ENCODE data around the gene MXRA5.
"Not testable (repeated sequence)": the region's sequence is repeated elsewhere in the genome, so short reads cannot be mapped to it uniquely, and the experiment has no call there.

Gene MXRA5

DNA sequence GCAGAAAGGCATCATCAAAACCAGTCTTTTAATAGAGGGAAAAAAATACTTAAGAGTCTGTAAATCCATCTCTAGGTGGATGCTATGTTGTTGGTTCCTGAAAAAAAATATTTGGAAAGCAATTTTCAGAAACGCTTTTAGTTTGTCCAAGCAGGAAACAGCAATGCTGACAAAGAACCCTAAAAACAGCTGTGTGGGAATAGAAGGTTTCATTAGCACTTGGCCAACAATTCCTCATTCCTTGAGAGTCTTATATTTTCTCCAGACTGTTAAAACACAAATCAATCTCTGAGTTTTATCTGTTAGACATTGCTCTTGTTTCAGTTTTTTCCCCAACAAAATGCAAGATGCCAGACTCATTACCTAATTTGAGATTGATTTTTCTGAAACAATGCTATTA lies 6.4 kb downstream of the MXRA5 start:
- no peak for DNase-seq

DNA sequence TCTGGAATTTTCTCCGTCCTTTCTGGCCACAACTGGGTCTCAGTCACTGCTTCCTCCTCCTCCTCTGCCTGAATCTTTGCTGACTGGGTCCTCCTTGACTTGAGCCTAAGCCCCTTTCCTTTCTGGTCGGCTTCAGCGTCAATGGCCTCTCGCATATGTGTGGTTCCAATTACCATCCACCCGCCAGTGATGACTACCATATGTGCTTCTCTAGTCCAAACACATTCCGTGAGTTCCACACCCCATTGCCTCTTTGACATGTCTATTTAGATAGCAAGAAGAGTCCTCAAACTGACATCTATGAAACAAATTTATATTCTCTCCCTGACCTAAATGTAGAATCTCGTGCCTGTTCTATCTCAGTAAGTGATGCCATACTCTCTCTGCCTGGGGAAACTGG lies 19.8 kb downstream of the MXRA5 start:
- no peak for DNase-seq

DNA sequence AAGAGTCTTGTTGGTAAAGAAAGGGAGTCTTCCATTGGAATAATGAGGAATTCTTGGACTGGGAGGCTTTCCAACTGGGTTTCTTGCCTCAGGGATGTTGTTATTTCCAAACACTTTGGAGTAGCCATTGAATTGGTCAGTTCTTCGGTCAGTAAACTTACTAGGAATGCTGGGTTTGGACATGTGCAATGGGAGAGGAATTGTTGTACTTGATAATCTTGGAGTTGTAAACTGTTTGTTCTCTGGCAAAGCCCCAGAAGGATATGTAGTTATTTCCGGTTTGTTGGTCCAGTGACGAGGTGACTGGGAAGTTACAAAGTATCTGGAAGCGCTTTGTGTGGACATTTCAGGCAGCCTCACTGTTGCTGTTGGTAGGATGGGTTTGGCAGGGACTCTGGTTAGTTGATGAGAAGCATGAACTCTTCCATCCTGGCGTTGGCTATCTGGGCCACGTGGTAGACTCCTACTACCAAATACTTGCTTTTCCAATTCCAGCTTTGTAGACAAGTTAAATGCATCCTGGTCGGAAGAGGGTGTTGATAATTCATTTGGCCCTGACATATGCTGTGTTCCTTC lies 25.9 kb downstream of the MXRA5 start:
- no peak for DNase-seq

DNA sequence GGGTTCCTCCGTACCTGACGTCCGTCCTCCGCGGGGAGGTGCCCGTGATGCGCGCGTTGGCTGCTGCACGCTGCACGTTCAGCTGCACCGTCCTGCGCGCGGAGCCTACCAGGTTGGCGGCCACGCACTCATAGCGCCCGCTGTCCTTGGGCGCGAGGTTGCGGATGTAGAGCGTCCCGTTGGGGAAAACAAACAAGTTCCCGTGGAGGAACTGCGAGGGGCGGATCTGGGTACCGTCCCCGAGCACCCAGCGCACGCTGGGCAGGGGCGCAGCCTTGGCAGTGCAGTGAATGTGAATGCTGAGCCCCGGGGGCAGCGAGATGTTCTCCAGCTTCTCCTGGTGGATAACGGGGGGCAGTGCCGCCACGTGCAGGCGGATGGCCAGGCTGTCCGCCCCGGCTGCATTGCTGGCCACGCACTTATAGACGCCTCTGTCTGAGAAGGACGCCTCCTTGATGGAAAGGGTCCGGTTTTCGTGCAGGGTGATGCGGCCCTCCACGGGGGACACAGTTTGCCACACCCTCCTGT lies 29.2 kb downstream of the MXRA5 start:
- DNase-seq: no peak

DNA sequence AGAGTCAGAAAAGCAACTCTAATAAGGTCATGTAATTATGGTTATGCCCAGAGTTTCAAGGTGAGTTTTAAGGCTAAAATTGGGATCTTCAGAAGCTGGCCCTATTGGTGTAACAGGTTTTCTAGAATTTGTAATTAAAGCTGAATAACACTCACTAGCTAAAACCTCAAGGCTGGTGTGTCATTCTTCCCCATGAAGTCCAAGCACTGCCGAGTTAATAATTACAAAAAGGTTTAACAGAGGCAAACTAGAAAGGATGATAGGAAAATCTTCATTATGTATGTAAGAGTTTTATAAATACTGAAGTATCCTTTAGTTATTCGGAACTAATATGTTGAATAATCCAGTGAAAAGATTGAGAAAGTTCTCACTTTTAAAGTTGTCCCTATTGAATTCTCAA lies 34.3 kb downstream of the MXRA5 start:
- no peak for DNase-seq

DNA sequence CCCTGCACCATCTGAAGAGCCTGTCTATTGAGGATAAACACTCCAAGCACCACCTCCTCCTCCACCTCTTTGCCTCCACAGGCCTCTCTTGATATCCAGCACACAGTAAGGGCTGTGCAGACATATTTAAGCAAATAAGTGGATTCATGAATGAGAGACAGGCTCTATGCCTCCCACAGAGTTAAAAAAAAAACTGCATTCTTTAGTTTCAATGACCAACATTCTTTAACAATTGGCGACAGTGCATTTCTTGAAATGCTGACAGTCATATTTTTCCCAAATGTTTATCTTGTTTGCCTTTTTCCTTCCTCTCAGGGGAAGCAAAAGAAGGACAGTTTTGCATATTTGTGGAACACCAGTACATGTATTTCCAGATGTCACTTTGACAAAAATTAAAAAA lies 38.6 kb downstream of the MXRA5 start:
- no peak for DNase-seq

DNA sequence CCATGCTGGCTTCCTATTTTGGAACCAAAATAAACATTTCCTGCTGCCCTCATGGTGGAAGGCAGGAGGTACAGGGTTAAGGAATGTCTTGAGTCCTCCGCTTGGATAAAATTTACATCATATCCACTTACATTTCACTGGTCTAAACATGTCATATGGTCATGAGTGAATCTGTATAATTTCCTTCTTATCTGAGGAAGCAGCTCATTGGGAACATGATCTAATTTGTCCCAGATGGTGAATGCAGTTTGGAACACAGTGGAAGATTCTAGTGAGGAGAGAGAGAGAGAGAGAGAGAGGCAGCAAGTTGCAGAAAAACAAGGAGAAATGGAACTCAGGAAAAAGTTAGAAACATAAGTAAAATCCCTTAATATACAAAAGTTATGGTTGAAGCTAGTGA lies 46.8 kb downstream of the MXRA5 start:
- no peak for DNase-seq

DNA sequence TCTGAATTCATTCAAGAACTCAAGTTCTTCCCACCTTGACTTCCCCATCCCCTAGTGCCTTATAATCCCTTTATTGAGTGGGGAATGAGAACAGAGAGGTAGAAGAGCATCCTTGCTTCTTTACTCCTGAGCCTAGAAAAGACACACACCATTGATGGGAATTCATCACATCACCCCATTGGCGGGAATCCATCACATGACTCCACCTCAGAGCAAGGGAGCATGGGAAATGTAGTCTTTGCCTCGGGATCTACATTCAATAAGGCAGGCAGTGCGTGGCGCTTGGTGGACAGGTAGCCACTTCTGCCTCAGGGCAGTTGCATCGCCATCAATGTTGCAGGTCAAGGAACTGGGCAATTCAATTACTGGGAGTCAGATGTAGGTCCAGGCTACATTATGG lies 50.7 kb downstream of the MXRA5 start:
- DNase-seq: peak in 1 of 2 experiments; percentile 0

DNA sequence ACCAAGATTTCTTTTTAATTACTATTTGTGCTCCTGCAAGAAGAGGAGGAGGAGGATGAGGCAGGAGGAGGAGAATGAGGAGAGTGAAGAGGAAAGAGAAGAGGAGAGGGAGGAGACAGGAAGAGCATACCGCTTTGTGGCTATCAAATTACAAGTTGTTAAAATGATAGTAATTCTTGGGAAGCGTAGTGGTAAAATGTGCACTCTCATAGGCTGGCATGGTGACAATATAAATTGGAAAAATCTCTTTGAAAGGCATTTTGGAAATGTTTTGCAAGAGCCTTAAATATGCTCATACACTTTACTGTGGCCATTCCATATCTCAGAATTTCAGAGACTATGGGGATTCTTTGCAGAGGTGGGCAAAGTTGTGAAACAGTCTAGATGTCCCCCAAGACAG lies 53.2 kb downstream of the MXRA5 start:
- DNase-seq: no peak

DNA sequence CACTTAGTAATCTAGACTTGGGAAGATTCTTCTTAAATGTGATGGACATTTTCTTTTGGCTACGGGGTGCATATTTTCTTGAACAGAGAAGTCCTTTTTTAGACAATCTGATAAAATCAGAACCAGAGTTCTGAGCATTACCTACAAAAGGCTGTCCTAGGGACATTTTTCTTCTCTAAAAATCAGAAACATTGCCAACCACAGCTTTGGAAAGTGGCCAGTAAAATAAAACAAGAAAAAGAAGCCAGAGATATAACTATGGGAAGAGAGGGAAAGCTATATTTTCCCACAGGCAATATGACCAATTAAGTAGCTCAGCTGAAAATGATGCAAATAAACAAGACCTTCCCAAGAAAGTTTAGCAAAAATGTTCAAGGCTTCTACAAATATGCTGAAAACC lies 55.9 kb downstream of the MXRA5 start:
- DNase-seq: no peak

DNA sequence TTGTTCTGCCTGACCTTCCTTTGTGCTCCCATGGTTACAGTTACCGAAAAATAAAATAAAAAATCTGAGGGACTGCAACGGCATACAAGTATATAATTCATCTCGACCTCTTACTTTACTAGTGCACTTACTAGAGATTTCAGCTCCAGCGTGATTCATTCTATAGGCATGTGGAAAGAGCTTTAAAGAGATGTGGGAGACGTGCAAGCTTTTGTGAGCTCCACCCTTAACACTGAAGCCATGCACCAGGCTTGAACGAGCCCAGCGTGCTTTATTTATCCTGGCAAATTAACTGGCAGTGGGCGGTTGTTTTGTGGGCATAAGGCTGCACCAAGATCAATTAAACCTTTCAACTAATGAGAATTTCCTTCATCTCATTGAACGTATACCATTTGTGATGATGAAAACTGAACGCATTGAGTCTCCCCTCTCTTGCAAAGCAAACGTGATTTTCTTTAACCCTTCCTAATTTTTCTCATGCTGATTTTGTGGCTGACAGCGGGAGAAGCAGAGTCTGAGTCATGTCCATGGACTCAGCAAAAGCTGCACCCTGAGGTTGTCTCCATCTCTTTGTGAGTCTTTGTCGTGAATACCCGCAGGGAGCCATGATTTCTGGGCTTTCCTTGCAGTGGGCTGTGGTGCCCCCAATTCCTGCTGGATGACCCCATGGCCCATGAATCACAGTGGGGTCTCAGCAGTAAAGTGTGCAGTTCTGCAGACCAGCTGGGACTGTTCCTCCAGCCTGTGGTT lies 60.1 kb downstream of the MXRA5 start:
- DNase-seq: no peak

DNA sequence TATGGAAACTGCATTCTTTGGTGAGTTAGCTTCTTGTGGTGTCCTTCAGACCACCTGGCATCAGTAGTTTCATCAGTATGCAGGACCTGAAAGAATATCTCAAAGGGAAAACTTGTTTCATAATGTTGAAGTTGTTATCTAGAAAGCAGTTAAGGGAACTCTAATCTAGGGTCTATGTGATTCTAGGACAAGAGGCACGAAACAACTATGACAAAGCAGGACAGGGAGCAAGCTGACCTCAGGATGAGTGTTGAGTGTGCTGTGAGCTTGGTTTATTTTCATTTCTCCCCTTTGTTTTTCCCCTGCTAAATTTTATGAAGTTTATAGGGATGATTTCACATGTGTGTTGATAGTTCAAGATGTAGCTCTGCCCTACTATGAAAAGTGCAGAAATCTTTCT lies 65.7 kb downstream of the MXRA5 start:
- DNase-seq: no peak

DNA sequence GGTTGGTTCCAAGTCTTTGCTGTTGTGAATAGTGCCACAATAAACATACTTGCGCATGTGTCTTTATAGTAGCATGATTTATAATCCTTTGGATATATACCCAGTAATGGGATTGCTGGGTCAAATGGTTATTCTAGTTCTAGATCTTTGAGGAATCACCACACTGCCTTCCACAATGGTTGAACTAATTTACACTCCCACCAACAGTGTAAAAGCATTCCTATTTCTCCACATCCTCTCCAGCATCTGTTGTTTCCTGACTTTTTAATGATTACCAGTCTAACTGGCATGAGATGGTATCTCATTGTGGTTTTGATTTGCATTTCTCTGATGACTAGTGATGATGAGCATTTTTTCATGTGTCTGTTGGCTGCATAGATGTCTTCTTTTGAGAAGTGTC lies 72.8 kb downstream of the MXRA5 start:
- DNase-seq: not testable (repeated sequence)

DNA sequence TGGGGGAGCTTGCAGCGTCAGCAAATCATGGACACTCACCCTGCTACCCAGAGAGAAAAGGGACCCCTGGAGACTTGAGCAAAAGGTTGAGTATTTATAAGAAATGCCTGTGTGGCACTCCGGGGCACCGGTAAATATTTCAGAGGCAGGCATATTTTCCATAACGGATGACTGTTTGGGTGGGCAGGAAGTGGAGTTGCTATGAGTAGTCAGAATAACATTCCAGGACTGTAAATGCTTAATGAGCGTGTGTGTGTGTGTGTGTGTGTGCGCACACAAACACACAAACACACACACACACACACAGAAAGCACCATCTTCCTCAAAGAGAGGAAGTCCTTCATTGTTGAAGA lies 74.6 kb downstream of the MXRA5 start:
- peak in 1 of 2 experiments; percentile 57 for DNase-seq

DNA sequence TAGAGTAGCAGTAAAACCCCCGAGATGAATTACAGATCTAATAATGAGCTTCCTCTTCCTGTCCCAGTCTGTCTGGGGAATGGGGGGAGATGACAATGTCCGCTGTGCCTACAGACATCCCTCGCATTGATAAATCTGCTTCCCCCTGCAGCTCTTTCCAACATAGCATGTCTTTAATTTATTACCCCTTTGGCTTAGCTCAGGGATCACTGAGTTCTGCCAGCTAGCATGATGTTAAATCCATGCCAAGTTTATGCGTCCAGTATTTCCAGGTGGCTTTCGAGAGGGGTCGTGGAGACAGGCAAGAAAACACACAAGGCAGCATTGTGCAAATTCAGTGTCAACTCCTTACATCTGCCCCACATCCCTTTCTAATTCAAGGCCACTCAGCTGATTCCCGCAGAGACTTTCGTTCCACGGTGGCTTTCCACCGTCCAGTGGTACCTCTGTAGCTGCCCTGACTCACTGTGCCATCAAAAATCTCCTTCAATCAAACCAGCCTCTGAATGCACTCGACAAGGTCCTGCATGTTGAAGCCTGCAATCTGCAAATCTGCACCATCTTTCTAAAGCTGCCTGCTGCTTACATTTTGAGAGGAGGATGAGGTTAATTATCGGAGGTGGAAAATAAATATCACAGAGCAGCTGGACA lies 75.1 kb downstream of the MXRA5 start:
- no peak for DNase-seq

DNA sequence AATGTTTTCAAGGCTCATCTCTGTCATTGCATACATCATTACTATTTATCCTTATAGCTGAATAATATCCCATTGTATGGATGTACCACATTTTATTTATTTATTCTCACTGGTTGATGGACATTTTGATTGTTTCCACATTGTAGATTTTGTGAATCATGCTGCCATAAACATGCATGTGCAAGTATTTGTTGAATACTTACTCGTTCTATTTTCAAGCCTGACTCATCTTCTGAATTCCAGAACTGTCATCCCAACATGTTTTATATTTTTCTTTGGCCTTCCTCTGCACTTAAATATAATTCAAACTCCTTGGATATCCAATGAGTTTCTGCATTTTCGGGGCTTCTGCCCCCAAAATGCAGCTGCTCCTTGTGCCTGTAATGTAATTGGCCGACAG lies 77.6 kb downstream of the MXRA5 start:
- no peak for DNase-seq

DNA sequence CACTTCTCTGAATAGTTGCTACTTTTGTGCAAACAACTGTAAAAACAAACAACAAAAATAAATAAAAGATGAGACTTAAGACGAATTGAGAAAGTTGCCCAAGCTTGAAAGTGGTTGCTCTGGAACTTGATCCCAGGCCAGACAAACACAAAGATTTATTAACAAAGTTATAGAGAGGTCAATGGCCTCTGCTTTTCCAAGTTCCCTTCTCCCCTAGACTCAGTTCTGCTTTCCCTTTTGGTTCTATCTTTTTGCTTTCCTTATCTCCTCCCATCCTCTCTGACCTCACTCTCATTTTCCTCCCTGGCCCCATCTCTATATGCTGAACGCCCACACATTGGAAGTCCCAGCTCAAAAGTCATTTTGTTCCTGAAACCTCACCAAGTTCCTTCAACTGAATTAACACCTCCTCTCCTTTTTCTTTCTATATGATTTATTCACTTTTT lies 82.7 kb downstream of the MXRA5 start:
- DNase-seq: no peak

DNA sequence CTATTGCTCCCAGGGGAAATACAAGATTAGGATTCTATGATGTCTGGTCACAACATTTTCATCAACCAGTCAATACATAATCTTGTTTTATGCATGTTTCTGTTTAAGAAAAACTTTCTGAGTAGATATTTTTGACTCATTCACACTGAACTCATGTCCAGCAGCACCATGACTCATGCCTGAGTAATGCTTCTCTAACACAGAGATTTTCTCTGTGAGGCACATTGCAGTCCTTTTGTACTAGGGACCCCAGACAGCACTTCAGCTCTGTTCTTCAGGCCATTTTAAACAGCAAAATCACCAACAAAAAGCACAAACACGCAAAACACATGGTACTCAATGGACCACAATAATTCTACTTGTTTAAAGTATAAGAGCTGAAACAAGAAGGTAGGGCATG lies 83.6 kb downstream of the MXRA5 start:
- DNase-seq: peak; percentile 8 to 33

Data from SW 1271 (cell line).